Naive thymus-derived CD4-positive, alpha-beta T cell (primary cell): Measurements from ENCODE around the gene KCNJ12. TPM values are rescaled to one million over a fixed set of nuclear protein-coding genes. Genes with fewer than 3 reads are reported as not detected.

Experiments used
- ATAC-seq: fragments of 150-1000 bp; cut with Tn5 transposase; 2 replicates; pipeline ENCODE4 v1.10.0; 2021; ENCODE audit warnings: mild to moderate bottlenecking, moderate library complexity
- CTCF ChIA-PET: fragments of 350-600 bp; sonication (Branson Sonifier 250); formaldehyde crosslinking; loops from one replicate; lab custom pipeline; 2021; ENCODE audit warnings: antibody characterized with exemption; lab: Charles Lee
- POLR2A ChIA-PET: fragments of 350-600 bp; sonication (Branson Sonifier 250); formaldehyde crosslinking; loops from one replicate; lab custom pipeline; 2021; ENCODE audit warnings: antibody characterized with exemption, inconsistent platforms; lab: Charles Lee
- DNase-seq, 9 donors: peaks; one replicate each; pipeline versions ENCODE4 v3.0.0 to v3.0.0-alpha.2; 2020 to 2022; ENCODE audit warnings: mixed read lengths in 1 of 9
- H3K27ac ChIP-seq: one replicate; pipeline ENCODE4 v1.7.0; 2013; ENCODE audit warnings: mild to moderate bottlenecking, low read depth, low read length, moderate library complexity
- H3K27me3 ChIP-seq, 2 donors: one replicate each; pipeline ENCODE4 v1.7.0; 2013; ENCODE audit warnings: low read length in 2 of 2, mild to moderate bottlenecking in 2 of 2, moderate library complexity in 2 of 2; ENCODE audit not compliant: control insufficient read depth in 2 of 2, insufficient read depth in 2 of 2
- H3K36me3 ChIP-seq, 3 experiments: 1 replicate in 2 of 3; 2 replicates in 1 of 3; pipeline ENCODE4 v1.7.0; 2013; ENCODE audit warnings: low read length in 3 of 3, mild to moderate bottlenecking in 3 of 3, moderate library complexity in 1 of 3; ENCODE audit not compliant: insufficient read depth in 3 of 3, control insufficient read depth in 2 of 3
- H3K4me1 ChIP-seq, 2 donors: one replicate each; pipeline ENCODE4 v1.7.0; 2013; ENCODE audit warnings: low read length in 2 of 2, mild to moderate bottlenecking in 2 of 2, moderate library complexity in 1 of 2; ENCODE audit not compliant: control insufficient read depth in 2 of 2, insufficient read depth in 2 of 2
- H3K4me3 ChIP-seq: 2 replicates; pipeline ENCODE4 v1.7.0; 2013; ENCODE audit warnings: mild to moderate bottlenecking, low read length
- H3K9me3 ChIP-seq, 3 experiments: 1 replicate in 2 of 3; 2 replicates in 1 of 3; pipeline ENCODE4 v1.7.0; 2013; ENCODE audit warnings: low read length in 3 of 3; ENCODE audit not compliant: control insufficient read depth in 2 of 3
- H3K27ac Mint-ChIP-seq, 9 donors: one replicate each; pipeline ENCODE4 v1.8.0; 2020 to 2022; ENCODE audit warnings: mixed read lengths in 9 of 9, mild to moderate bottlenecking in 8 of 9, moderate library complexity in 5 of 9, inconsistent platforms in 2 of 9
- H3K27me3 Mint-ChIP-seq, 5 donors: one replicate each; pipeline ENCODE4 v1.8.0; 2021 to 2022; ENCODE audit warnings: mixed read lengths in 5 of 5, mild to moderate bottlenecking in 1 of 5
- H3K36me3 Mint-ChIP-seq, 5 donors: one replicate each; pipeline ENCODE4 v1.8.0; 2020 to 2022; ENCODE audit warnings: mixed read lengths in 5 of 5, mild to moderate bottlenecking in 3 of 5, inconsistent platforms in 1 of 5
- H3K4me1 Mint-ChIP-seq, 7 donors: one replicate each; pipeline ENCODE4 v1.8.0; 2020 to 2022; ENCODE audit warnings: mixed read lengths in 7 of 7, mild to moderate bottlenecking in 3 of 7, inconsistent platforms in 1 of 7
- H3K4me3 Mint-ChIP-seq, 10 donors: one replicate each; pipeline ENCODE4 v1.8.0; 2020 to 2022; ENCODE audit warnings: mild to moderate bottlenecking in 10 of 10, mixed read lengths in 10 of 10, moderate library complexity in 6 of 10, inconsistent platforms in 2 of 10
- H3K9me3 Mint-ChIP-seq, 11 donors: one replicate each; pipeline ENCODE4 v1.8.0; 2020 to 2022; ENCODE audit warnings: mixed read lengths in 11 of 11, mild to moderate bottlenecking in 4 of 11, inconsistent platforms in 1 of 11, moderate library complexity in 1 of 11
- intact Hi-C, 2 donors: fragments of 100-400 bp; cut with micrococcal nuclease; formaldehyde crosslinking; loops; one replicate each; pipeline ENCODE4 v1.15.1; 2023
- polyA plus RNA-seq, 2 donors: library from polyadenylated mRNA; unstranded; fragments of 300-500 nt; fragmentation: Illumina TruSeq; gene quantifications; one replicate each; pipeline ENCODE4 v1.2.3, GENCODE V29; 2021
- total RNA-seq, 6 experiments: library from RNA in 5 of 6; stranded (reverse) in 5 of 6; gene quantifications; 1 replicate in 5 of 6; 2 replicates in 1 of 6; pipeline ENCODE4 v1.2.3 and lab custom pipeline; 2021 to 2026

Gene KCNJ12
- total and polyA plus RNA-seq, 7 experiments from 2014 or later = 0.19 to 0.24 TPM; not detected in 5

DNA sequence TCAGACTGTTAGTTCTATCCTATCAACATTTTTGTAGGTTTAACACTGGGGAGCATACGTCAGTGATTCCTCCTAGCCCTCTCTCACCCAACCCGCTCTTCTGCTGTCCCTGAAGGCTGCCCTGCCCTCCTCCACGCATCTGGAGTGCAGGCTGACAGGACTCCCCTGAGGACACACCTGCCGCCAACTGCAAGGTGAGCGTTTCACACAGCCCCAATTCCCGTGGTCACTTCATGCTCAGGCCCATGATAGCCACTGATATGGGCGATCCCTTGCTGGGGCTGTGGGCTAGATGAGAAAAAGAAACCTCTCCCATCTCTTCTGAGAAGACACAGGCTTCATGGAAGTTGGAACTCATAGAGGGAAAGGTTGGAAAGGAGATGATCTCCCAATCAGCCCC is 91.0 kb downstream of the KCNJ12 start:
- no peaks in the 10 kb centered on the region for H3K36me3 Mint-ChIP-seq
- DNase-seq (no peak), ATAC-seq (no peak)
- peaks cover 5 to 19% (median 16%) of the 10 kb centered on the region in 7 donors for H3K4me1 Mint-ChIP-seq
- H3K9me3 Mint-ChIP-seq = no peaks in the 10 kb centered on the region
- Histone ChIP-seq H3K4me1 (peaks cover 0 to 8% of the 10 kb centered on the region in 2 donors), H3K27ac (no peak overlapping the region), H3K4me3 (no peak overlapping the region), H3K9me3 (no peaks in the 10 kb centered on the region), H3K27me3 (no peaks in the 10 kb centered on the region), H3K36me3 (no peaks in the 10 kb centered on the region)
- CTCF ChIA-PET = no interaction called here
- peaks cover 0 to 27% (median 12%) of the 10 kb centered on the region in 5 donors for H3K27me3 Mint-ChIP-seq
- POLR2A ChIA-PET = no interaction called here
- H3K27ac Mint-ChIP-seq = no peak overlapping the region
- intact Hi-C loops = no loop called here
- H3K4me3 Mint-ChIP-seq = peak overlapping the region in 1 of 10 donors; percentile 6

- peaks cover 0 to 26% (median 9%) of the 10 kb centered on the region in 5 donors for H3K27me3 Mint-ChIP-seq
- no peaks in the 10 kb centered on the region for H3K27me3 ChIP-seq
- CTCF ChIA-PET = no interaction called here
- no peak overlapping the region for H3K4me3 ChIP-seq
- DNase-seq (no peak), ATAC-seq (no peak)
- H3K4me1 ChIP-seq = peaks cover 0 to 4% of the 10 kb centered on the region in 2 donors
- H3K4me3 Mint-ChIP-seq = no peak overlapping the region
- no peak overlapping the region for H3K27ac Mint-ChIP-seq
- H3K27ac ChIP-seq = no peak overlapping the region
- H3K9me3 Mint-ChIP-seq = no peaks in the 10 kb centered on the region
- H3K4me1 Mint-ChIP-seq = peaks cover 5 to 15% (median 13%) of the 10 kb centered on the region in 7 donors
- H3K36me3 Mint-ChIP-seq = no peaks in the 10 kb centered on the region
- H3K36me3 ChIP-seq = no peaks in the 10 kb centered on the region
- intact Hi-C loops = no loop called here
- POLR2A ChIA-PET = no interaction called here
- no peaks in the 10 kb centered on the region for H3K9me3 ChIP-seq
Observed at GRCh38 chr17:21467739-21468490, 91.8 kb downstream of the KCNJ12 start.

Other genes with a start within 250 kb of the KCNJ12 start
- gene DHRS7B, start 249.4 kb upstream of the KCNJ12 start, total RNA-seq = 10 to 100 TPM in 2 of 5 experiments, 1 to 10 TPM in 3; 7.5 to 15.1 (median 10.0) TPM
- 10 to 100 TPM in 1 of 2 donors, 1 to 10 TPM in 1; 5.9 to 13.7 TPM for gene DHRS7B, start 249.4 kb upstream of the KCNJ12 start, polyA plus RNA-seq
- gene TMEM11, start 162.2 kb upstream of the KCNJ12 start, total RNA-seq = 10 to 100 TPM; 11.7 to 22.9 (median 19.3) TPM
- gene TMEM11, start 162.2 kb upstream of the KCNJ12 start, polyA plus RNA-seq = 10 to 100 TPM; 23.5 to 47.9 TPM
- gene NATD1, start 122.9 kb upstream of the KCNJ12 start, total RNA-seq = 10 to 100 TPM in 2 of 5 experiments, 1 to 10 TPM in 3; 2.5 to 11.1 (median 8.9) TPM
- gene NATD1, start 122.9 kb upstream of the KCNJ12 start, polyA plus RNA-seq = 1 to 10 TPM; 1.7 to 2.9 TPM
- 100 to 1,000 TPM in 1 of 5 experiments, 10 to 100 TPM in 4; 37.5 to 127 (median 39.2) TPM for gene MAP2K3, start 91.6 kb upstream of the KCNJ12 start, total RNA-seq
- gene MAP2K3, start 91.6 kb upstream of the KCNJ12 start, polyA plus RNA-seq = 10 to 100 TPM; 47.7 to 76.7 TPM